Colonic mucosa (tissue), 4 donors: ENCODE measurements around the gene ZNF787. TPM values are rescaled to one million over a fixed set of nuclear protein-coding genes. Genes with fewer than 3 reads are reported as not detected.
"Not testable (repeated sequence)": the region's sequence is repeated elsewhere in the genome, so short reads cannot be mapped to it uniquely, and the experiment has no call there.

Experiments
- DNase-seq: peaks from one replicate; pipeline ENCODE4 v3.0.0-alpha.2; 2020
- H3K27ac ChIP-seq: fragments of 200-600 bp; one replicate; pipeline ENCODE4 v1.8.0; 2021
- H3K27me3 ChIP-seq: fragments of 200-600 bp; one replicate; pipeline ENCODE4 v1.8.0; 2021
- H3K36me3 ChIP-seq: fragments of 200-600 bp; one replicate; pipeline ENCODE4 v1.8.0; 2021
- H3K4me1 ChIP-seq: fragments of 200-600 bp; one replicate; pipeline ENCODE4 v1.8.0; 2021; ENCODE audit warnings: mild to moderate bottlenecking
- H3K4me3 ChIP-seq: fragments of 200-600 bp; one replicate; pipeline ENCODE4 v1.8.0; 2021
- H3K9ac ChIP-seq, 2 donors: one replicate each; pipeline ENCODE4 v1.7.0; 2013; ENCODE audit warnings: control low read depth in 2 of 2, low read depth in 2 of 2, low read length in 2 of 2
- H3K9me3 ChIP-seq: fragments of 200-600 bp; one replicate; pipeline ENCODE4 v1.8.0; 2021
- CTCF ChIP-seq: fragments of 200-600 bp; IDR thresholded peaks from one replicate; pipeline ENCODE4 v1.8.0; 2022; ENCODE audit warnings: antibody characterized with exemption, mild to moderate bottlenecking
- intact Hi-C: fragments of 100-400 bp; cut with DNase I; formaldehyde crosslinking; loops from one replicate; pipeline ENCODE4 v1.14.1; 2022
- total RNA-seq, 2 donors: library from RNA; stranded (reverse); fragmentation: NEBNext Ultra II Directional in 1 of 2; extraction: Animal tissue kit (Norgen Biotek cat#: 25700) in 1 of 2; gene quantifications; one replicate each; pipeline ENCODE4 v1.2.1, GENCODE V29; 2021
- donor health status: healthy.
- donor health status: DM: no; HTN: no; CAD: no.
- donor health status: DM: no; HTN: no; CAD: no.

Gene ZNF787
- total RNA-seq, 2 donors from 2014 or later = 52.1 to 69.2 TPM

GRCh38 chr19:56098731-56099568 lies 22.1 kb downstream of the ZNF787 start:
- H3K4me3 ChIP-seq = no peak overlapping the region
- H3K9me3 ChIP-seq = no peaks in the 10 kb centered on the region
- intact Hi-C loops = no loop called here
- H3K27me3 ChIP-seq = no peaks in the 10 kb centered on the region
- no peaks in the 10 kb centered on the region for H3K4me1 ChIP-seq
- no peaks in the 10 kb centered on the region for H3K36me3 ChIP-seq
- H3K9ac ChIP-seq = no peak overlapping the region
- no peak for TF ChIP-seq CTCF
- no peak overlapping the region for H3K27ac ChIP-seq
- no peak for DNase-seq

GRCh38 chr19:56098237-56098636 lies 22.9 kb downstream of the ZNF787 start:
- H3K9ac ChIP-seq, H3K4me3 ChIP-seq, DNase-seq, intact Hi-C loops, H3K4me1 ChIP-seq, H3K27me3 ChIP-seq, H3K36me3 ChIP-seq, H3K9me3 ChIP-seq, H3K27ac ChIP-seq: not testable (repeated sequence)

GRCh38 chr19:56097776-56098175 lies 23.3 kb downstream of the ZNF787 start:
- H3K36me3 ChIP-seq = no peaks in the 10 kb centered on the region
- no peak overlapping the region for H3K9ac ChIP-seq
- no peak overlapping the region for H3K27ac ChIP-seq
- no peaks in the 10 kb centered on the region for H3K4me1 ChIP-seq
- intact Hi-C loops = no loop called here
- H3K9me3 ChIP-seq = no peaks in the 10 kb centered on the region
- no peak for DNase-seq
- H3K27me3 ChIP-seq = no peaks in the 10 kb centered on the region
- no peak overlapping the region for H3K4me3 ChIP-seq
- no peak for TF ChIP-seq CTCF

- H3K27me3 ChIP-seq = no peaks in the 10 kb centered on the region
- DNase-seq = no peak
- H3K36me3 ChIP-seq = no peaks in the 10 kb centered on the region
Measured at GRCh38 chr19:56097306-56097705, 23.8 kb downstream of the ZNF787 start.

GRCh38 chr19:56096665-56097064 lies 24.4 kb downstream of the ZNF787 start:
- Histone ChIP-seq H3K9ac (no peak overlapping the region), H3K27ac (no peak overlapping the region), H3K4me1 (no peaks in the 10 kb centered on the region), H3K9me3 (no peaks in the 10 kb centered on the region), H3K36me3 (no peaks in the 10 kb centered on the region), H3K4me3 (no peak overlapping the region), H3K27me3 (no peaks in the 10 kb centered on the region)
- no peak for DNase-seq
- TF ChIP-seq CTCF = no peak
- intact Hi-C loops = no loop called here

More at GRCh38 chr19:56097306-56097705, 23.8 kb downstream of the ZNF787 start:
- H3K4me3 ChIP-seq = no peak overlapping the region
- H3K4me1 ChIP-seq = no peaks in the 10 kb centered on the region
- H3K9ac ChIP-seq = no peak overlapping the region
- no peaks in the 10 kb centered on the region for H3K9me3 ChIP-seq
- intact Hi-C loops = no loop called here
- TF ChIP-seq CTCF = no peak
- H3K27ac ChIP-seq = no peak overlapping the region

GRCh38 chr19:56094449-56094848 lies 26.6 kb downstream of the ZNF787 start:
- no peaks in the 10 kb centered on the region for H3K4me1 ChIP-seq
- H3K9ac ChIP-seq = no peak overlapping the region
- no peak for TF ChIP-seq CTCF
- H3K36me3 ChIP-seq = no peaks in the 10 kb centered on the region
- H3K9me3 ChIP-seq = no peaks in the 10 kb centered on the region
- H3K27me3 ChIP-seq = no peaks in the 10 kb centered on the region
- no peak for DNase-seq
- no peak overlapping the region for H3K4me3 ChIP-seq
- H3K27ac ChIP-seq = no peak overlapping the region
- intact Hi-C loops = no loop called here
